SK-MEL-5 (cell line): ENCODE data around the gene IGFBPL1. TPM values are rescaled to one million over a fixed set of nuclear protein-coding genes. Genes with fewer than 3 reads are reported as not detected.

Experiments
- total RNA-seq: library from RNA; depleted of rRNA; stranded (reverse); fragments of >200 nt; shearing (Covaris generic); gene quantifications from 2 replicates; pipeline ENCODE4 v1.2.3, GENCODE V29; 2014; rRNA removed

Gene IGFBPL1
- total RNA-seq, 1 experiment from 2014 or later: 8.5 TPM

Other genes with a start within 250 kb of the IGFBPL1 start
- 48.6 and 50.2 TPM in 2 replicates for gene ALDH1B1, start 31.8 kb downstream of the IGFBPL1 start, total RNA-seq
- not detected in 2 replicates for gene ANKRD18A, start 196.1 kb upstream of the IGFBPL1 start, total RNA-seq